HepG2 (cell line): ENCODE results near the gene FKBP1B. TPM values are rescaled to one million over a fixed set of nuclear protein-coding genes. Genes with fewer than 3 reads are reported as not detected.

Experiments used
- ATF2 ChIP-seq: sonication (generic); formaldehyde crosslinking; IDR thresholded peaks from 2 replicates; pipeline ENCODE4 v1.4.0; 2020; ENCODE audit warnings: missing genetic modification reagents
- ELF3 ChIP-seq: IDR thresholded peaks from 2 replicates; pipeline ENCODE4 v1.6.1; 2016; ENCODE audit warnings: missing genetic modification reagents, missing compliant biosample characterization
- ETV6 ChIP-seq: sonication (generic); formaldehyde crosslinking; conservative IDR thresholded peaks from 2 replicates; pipeline ENCODE4 v1.4.0; 2020; ENCODE audit warnings: missing genetic modification reagents
- FOXC1 ChIP-seq: sonication (generic); formaldehyde crosslinking; IDR thresholded peaks from 2 replicates; pipeline ENCODE4 v1.8.0; 2022; ENCODE audit warnings: mild to moderate bottlenecking, missing genetic modification reagents, borderline replicate concordance
- NFIC ChIP-seq: IDR thresholded peaks from 2 replicates; pipeline ENCODE4 v1.6.1; 2012; ENCODE audit warnings: mild to moderate bottlenecking, low read length, inconsistent platforms
- NONO ChIP-seq, 2 experiments: fragments of 450-650 bp in 1 of 2; sonication (generic) in 1 of 2; formaldehyde crosslinking in 1 of 2; IDR thresholded peaks in 1 of 2; conservative IDR thresholded peaks in 1 of 2; 2 replicates each; pipeline versions ENCODE4 v1.6.1 to v1.8.0; 2017 to 2022; ENCODE audit warnings: mild to moderate bottlenecking in 1 of 2, missing genetic modification reagents in 1 of 2, moderate library complexity in 1 of 2
- PHF21A ChIP-seq: sonication (generic); formaldehyde crosslinking; IDR thresholded peaks from 2 replicates; pipeline ENCODE4 v1.5.0; 2020; ENCODE audit warnings: mild to moderate bottlenecking, missing genetic modification reagents
- REPIN1 ChIP-seq: sonication (generic); formaldehyde crosslinking; IDR thresholded peaks from 2 replicates; pipeline ENCODE4 v1.8.0; 2022; ENCODE audit warnings: missing genetic modification reagents, low read depth, mild to moderate bottlenecking, borderline replicate concordance
- SAP130 ChIP-seq: IDR thresholded peaks from 2 replicates; pipeline ENCODE4 v1.6.1; 2016; ENCODE audit warnings: low read depth
- SIN3A ChIP-seq: IDR thresholded peaks from 2 replicates; pipeline ENCODE4 v1.6.1; 2011; ENCODE audit warnings: low read depth, mild to moderate bottlenecking, control low read depth, low read length, borderline replicate concordance
- TCF7 ChIP-seq: sonication (generic); IDR thresholded peaks from 2 replicates; pipeline ENCODE4 v1.6.1; 2016; ENCODE audit warnings: antibody characterized with exemption, low read depth
- ZBTB10 ChIP-seq: sonication (generic); formaldehyde crosslinking; IDR thresholded peaks from 2 replicates; pipeline ENCODE4 v1.4.0; 2020; ENCODE audit warnings: missing genetic modification reagents, borderline replicate concordance
- ZKSCAN1 ChIP-seq: fragments of 150-350 bp; IDR thresholded peaks from 2 replicates; pipeline ENCODE4 v1.6.1; 2014; ENCODE audit warnings: low read length
- ZNF207 ChIP-seq: fragments of 450-650 bp; IDR thresholded peaks from 2 replicates; pipeline ENCODE4 v1.6.1; 2016; ENCODE audit warnings: antibody characterized with exemption, borderline replicate concordance
- ZNF264 ChIP-seq: sonication (generic); formaldehyde crosslinking; IDR thresholded peaks from 2 replicates; pipeline ENCODE4 v1.4.0; 2020; ENCODE audit warnings: missing genetic modification reagents
- ZNF576 ChIP-seq: sonication (generic); formaldehyde crosslinking; IDR thresholded peaks from 2 replicates; pipeline ENCODE4 v1.4.0; 2020; ENCODE audit warnings: mild to moderate bottlenecking, missing genetic modification reagents
- ZNF605 ChIP-seq: sonication (generic); formaldehyde crosslinking; IDR thresholded peaks from 2 replicates; pipeline ENCODE4 v1.8.0; 2022; ENCODE audit warnings: mild to moderate bottlenecking, missing genetic modification reagents
- ZNF691 ChIP-seq: sonication (generic); formaldehyde crosslinking; IDR thresholded peaks from 2 replicates; pipeline ENCODE4 v1.4.0; 2020; ENCODE audit warnings: missing genetic modification reagents, low read depth, mild to moderate bottlenecking, borderline replicate concordance
- ZNF780A ChIP-seq: sonication (generic); formaldehyde crosslinking; IDR thresholded peaks from 2 replicates; pipeline ENCODE4 v1.8.0; 2022; ENCODE audit warnings: mild to moderate bottlenecking, missing genetic modification reagents, moderate library complexity
- polyA plus RNA-seq, 8 experiments: library from polyadenylated mRNA; depleted of rRNA in 3 of 8; stranded (reverse) in 7 of 8; unstranded in 1 of 8; fragments of >200 nt; fragmentation: Illumina TruSeq in 4 of 8; extraction: Trizol in 4 of 8; gene quantifications; 2 replicates each; pipeline versions ENCODE4 v1.2.1 to v1.2.3, GENCODE V29; 2011 to 2016; ENCODE audit warnings: low read depth in 4 of 8, missing spikeins in 1 of 8, mixed read lengths in 1 of 8; ENCODE audit not compliant: insufficient read depth in 1 of 8
- total RNA-seq, 5 experiments: library from RNA; depleted of rRNA; stranded (reverse); fragments of >200 nt; fragmentation: Illumina TruSeq; extraction: Trizol; gene quantifications; 2 replicates each; pipeline ENCODE4 v1.2.3, GENCODE V29; 2016; ENCODE audit warnings: low read depth in 1 of 5
- TF ChIP-seq, protein P1 (sequence below): sonication (generic); formaldehyde crosslinking; IDR thresholded peaks from 2 replicates; pipeline ENCODE4 v1.8.1; 2023; ENCODE audit warnings: mild to moderate bottlenecking, inconsistent platforms, moderate library complexity, missing genetic modification reagents, borderline replicate concordance
- TF ChIP-seq, protein P2 (sequence below): sonication (generic); formaldehyde crosslinking; IDR thresholded peaks from 2 replicates; pipeline ENCODE4 v1.5.0; 2020; ENCODE audit warnings: missing genetic modification reagents

The FKBP1B gene
- total and polyA plus RNA-seq, 2 of the 13 experiments (the other 11 are each of a cell fraction or from before 2014, with no cell fraction given) = 35.2 to 96.3 TPM

DNA sequence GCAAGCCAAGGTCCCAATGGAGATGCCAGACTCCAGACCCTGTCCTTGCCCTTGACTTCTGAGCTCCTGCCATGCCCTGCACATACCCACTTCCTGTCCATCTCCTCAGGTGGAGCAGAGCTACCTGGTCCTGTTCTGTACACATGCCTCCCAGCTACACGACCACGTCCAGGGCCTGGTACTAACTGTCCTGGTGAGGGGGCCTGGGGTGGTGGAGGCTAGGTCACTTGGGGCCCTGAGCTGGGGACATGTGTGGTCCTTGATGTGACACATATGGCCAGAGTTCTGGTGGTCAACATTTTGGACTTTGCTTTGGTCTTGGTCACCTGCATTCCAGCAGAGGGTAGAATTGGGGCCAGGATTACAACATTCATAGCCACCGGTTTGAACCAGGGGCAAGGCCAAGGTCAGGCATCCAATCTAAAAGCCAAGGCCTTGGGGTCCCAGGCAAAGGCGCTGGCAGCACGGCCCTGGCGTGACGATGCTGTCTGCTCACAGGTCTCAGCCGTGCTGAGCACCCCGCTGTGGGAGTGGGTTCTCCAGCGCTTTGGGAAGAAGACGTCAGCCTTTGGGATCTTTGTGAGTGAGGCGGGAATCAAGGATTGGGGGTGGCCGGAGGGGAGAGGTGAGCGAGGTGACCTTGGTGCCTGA, 27.1 kb upstream of the FKBP1B start (continued):
- TF ChIP-seq NFIC (no peak), REPIN1 (CRISPR knock-in tag) (peak; percentile 87), ETV6 (CRISPR knock-in tag) (peak; percentile 4; the same call in 1 of the 2 replicates), NONO (IDR thresholded peaks at IDR 0.05) (no peak), NONO (CRISPR knock-in tag; conservative IDR thresholded peaks at IDR 0.05) (peak; percentile 92), SAP130 (CRISPR knock-in tag) (peak; percentile 61), ZNF691 (CRISPR knock-in tag) (no peak), SIN3A (no peak), TCF7 (peak; percentile 57; the same call in 1 of the 2 replicates), ZNF207 (no peak), ATF2 (CRISPR knock-in tag) (peak; percentile 82; the same call in 1 of the 2 replicates), ZNF576 (CRISPR knock-in tag) (peak; percentile 81; the same call in 1 of the 2 replicates), FOXC1 (CRISPR knock-in tag) (0 out of 2 replicates have a peak, but pooled peaks have one; percentile 72), ZNF780A (CRISPR knock-in tag) (peak; percentile 80; the same call in 1 of the 2 replicates), ZNF605 (CRISPR knock-in tag) (0 out of 2 replicates have a peak, but pooled peaks have one; percentile 14), ELF3 (CRISPR knock-in tag) (0 out of 2 replicates have a peak, but pooled peaks have one; percentile 17), ZNF264 (CRISPR knock-in tag) (no peak; the same call in 1 of the 2 replicates), ZKSCAN1 (no peak), ZBTB10 (CRISPR knock-in tag) (0 out of 2 replicates have a peak, but pooled peaks have one; percentile 61), PHF21A (CRISPR knock-in tag) (peak; percentile 82)
- TF ChIP-seq, protein P1, sequence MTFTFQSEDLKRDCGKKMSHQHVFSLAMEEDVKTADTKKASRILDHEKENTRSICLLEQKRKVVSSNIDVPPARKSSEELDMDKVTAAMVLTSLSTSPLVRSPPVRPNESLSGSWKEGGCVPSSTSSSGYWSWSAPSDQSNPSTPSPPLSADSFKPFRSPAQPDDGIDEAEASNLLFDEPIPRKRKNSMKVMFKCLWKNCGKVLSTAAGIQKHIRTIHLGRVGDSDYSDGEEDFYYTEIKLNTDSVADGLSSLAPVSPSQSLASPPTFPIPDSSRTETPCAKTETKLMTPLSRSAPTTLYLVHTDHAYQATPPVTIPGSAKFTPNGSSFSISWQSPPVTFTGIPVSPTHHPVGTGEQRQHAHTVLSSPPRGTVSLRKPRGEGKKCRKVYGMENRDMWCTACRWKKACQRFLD = no peak; the same call in 1 of the 2 replicates
- TF ChIP-seq, protein P2, sequence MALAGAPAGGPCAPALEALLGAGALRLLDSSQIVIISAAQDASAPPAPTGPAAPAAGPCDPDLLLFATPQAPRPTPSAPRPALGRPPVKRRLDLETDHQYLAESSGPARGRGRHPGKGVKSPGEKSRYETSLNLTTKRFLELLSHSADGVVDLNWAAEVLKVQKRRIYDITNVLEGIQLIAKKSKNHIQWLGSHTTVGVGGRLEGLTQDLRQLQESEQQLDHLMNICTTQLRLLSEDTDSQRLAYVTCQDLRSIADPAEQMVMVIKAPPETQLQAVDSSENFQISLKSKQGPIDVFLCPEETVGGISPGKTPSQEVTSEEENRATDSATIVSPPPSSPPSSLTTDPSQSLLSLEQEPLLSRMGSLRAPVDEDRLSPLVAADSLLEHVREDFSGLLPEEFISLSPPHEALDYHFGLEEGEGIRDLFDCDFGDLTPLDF (CRISPR knock-in tag) = no peak
